GM21528 (cell line): ENCODE measurements around the gene MDC1.
A peak's percentile ranks its signal among the peaks of the same experiment; 100 is the strongest.
"Not testable (repeated sequence)": the region's sequence is repeated elsewhere in the genome, so short reads cannot be mapped to it uniquely, and the experiment has no call there.

Experiments used
- ATAC-seq: cut with Tn5 transposase; IDR thresholded peaks from one replicate; pipeline ENCODE4 v1.9.1; 2021; ENCODE audit warnings: mild to moderate bottlenecking, moderate library complexity; ENCODE audit not compliant: unreplicated experiment, low FRiP score

MDC1 gene

GRCh38 chr6:30683183-30683979 is 33.7 kb downstream of the MDC1 start:
- ATAC-seq, result no peak

GRCh38 chr6:30682143-30683117 is 34.7 kb downstream of the MDC1 start:
- peak; percentile 44 for ATAC-seq

GRCh38 chr6:30681766-30682142 is 35.3 kb downstream of the MDC1 start:
- ATAC-seq, result no peak

- ATAC-seq, result no peak
Observed at GRCh38 chr6:30679765-30680535, 37.1 kb downstream of the MDC1 start.

GRCh38 chr6:30678964-30679726 is 37.9 kb downstream of the MDC1 start:
- no peak for ATAC-seq

GRCh38 chr6:30676660-30677285 is 40.3 kb downstream of the MDC1 start:
- no peak for ATAC-seq

- ATAC-seq, result peak; percentile 70
Observed at GRCh38 chr6:30672445-30673253, 44.4 kb downstream of the MDC1 start, which contains the start of gene DHX16. Gene DHX16, minus strand, starts transcription at chr6:30673006. Its CDS starts 165 bp downstream, at chr6:30672841.

- no peak for ATAC-seq
Observed at GRCh38 chr6:30670760-30671527, 46.1 kb downstream of the MDC1 start.

GRCh38 chr6:30666300-30666699 is 50.8 kb downstream of the MDC1 start:
- ATAC-seq, result not testable (repeated sequence)

GRCh38 chr6:30664994-30665767 is 51.9 kb downstream of the MDC1 start:
- no peak for ATAC-seq

- not testable (repeated sequence) for ATAC-seq
Observed at GRCh38 chr6:30657922-30658321, 59.2 kb downstream of the MDC1 start.

GRCh38 chr6:30657454-30657853 is 59.6 kb downstream of the MDC1 start:
- no peak for ATAC-seq

GRCh38 chr6:30656513-30656912 is 60.6 kb downstream of the MDC1 start:
- ATAC-seq, result no peak

- no peak for ATAC-seq
Observed at GRCh38 chr6:30655743-30656094, 61.4 kb downstream of the MDC1 start.

- ATAC-seq, result no peak
Observed at GRCh38 chr6:30654798-30655742, 62.0 kb downstream of the MDC1 start.

- ATAC-seq, result no peak
Observed at GRCh38 chr6:30651143-30651542, 65.9 kb downstream of the MDC1 start.
